AG09319 (cell line): ENCODE data around the gene PRR30.

ENCODE experiments used
- DNase-seq: peaks from one replicate; pipeline ENCODE4 v3.0.0-alpha.2; 2010; ENCODE audit warnings: low read depth; ENCODE audit errors: extremely low read depth
- TF ChIP-seq, protein P1 (sequence below): IDR thresholded peaks from 2 replicates; pipeline ENCODE4 v1.5.1; 2011; ENCODE audit warnings: low read depth, mild to moderate bottlenecking, inconsistent platforms, low read length, moderate library complexity

PRR30 gene

GRCh38 chr2:27145682-27146081 lies 6.5 kb upstream of the PRR30 start:
- DNase-seq = no peak
- TF ChIP-seq, protein P1, sequence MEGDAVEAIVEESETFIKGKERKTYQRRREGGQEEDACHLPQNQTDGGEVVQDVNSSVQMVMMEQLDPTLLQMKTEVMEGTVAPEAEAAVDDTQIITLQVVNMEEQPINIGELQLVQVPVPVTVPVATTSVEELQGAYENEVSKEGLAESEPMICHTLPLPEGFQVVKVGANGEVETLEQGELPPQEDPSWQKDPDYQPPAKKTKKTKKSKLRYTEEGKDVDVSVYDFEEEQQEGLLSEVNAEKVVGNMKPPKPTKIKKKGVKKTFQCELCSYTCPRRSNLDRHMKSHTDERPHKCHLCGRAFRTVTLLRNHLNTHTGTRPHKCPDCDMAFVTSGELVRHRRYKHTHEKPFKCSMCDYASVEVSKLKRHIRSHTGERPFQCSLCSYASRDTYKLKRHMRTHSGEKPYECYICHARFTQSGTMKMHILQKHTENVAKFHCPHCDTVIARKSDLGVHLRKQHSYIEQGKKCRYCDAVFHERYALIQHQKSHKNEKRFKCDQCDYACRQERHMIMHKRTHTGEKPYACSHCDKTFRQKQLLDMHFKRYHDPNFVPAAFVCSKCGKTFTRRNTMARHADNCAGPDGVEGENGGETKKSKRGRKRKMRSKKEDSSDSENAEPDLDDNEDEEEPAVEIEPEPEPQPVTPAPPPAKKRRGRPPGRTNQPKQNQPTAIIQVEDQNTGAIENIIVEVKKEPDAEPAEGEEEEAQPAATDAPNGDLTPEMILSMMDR = no peak

DNA sequence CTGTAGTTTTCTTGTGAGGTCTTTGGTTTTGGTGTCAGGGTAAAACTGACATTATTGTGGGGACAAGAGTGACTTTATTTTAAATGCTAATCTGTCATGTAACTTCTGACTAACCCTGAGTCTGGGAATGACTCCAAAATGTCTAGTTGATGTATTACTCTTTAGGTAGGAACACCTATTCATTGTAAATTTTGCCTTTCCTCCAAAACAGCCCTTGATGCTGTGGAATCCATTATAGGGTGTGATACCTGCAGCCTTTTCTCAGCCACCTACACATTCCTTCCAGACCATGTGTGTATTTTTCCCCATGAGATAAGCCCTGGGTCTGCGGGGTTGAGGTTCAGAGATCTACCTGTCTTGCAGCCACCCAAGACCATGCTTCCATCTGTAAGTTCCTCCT lies 4.1 kb upstream of the PRR30 start:
- TF ChIP-seq, protein P1 = no peak
- no peak for DNase-seq

- no peak for DNase-seq
- TF ChIP-seq, protein P1 = no peak
Observed at GRCh38 chr2:27138111-27138510, 1.1 kb downstream of the PRR30 start.

DNA sequence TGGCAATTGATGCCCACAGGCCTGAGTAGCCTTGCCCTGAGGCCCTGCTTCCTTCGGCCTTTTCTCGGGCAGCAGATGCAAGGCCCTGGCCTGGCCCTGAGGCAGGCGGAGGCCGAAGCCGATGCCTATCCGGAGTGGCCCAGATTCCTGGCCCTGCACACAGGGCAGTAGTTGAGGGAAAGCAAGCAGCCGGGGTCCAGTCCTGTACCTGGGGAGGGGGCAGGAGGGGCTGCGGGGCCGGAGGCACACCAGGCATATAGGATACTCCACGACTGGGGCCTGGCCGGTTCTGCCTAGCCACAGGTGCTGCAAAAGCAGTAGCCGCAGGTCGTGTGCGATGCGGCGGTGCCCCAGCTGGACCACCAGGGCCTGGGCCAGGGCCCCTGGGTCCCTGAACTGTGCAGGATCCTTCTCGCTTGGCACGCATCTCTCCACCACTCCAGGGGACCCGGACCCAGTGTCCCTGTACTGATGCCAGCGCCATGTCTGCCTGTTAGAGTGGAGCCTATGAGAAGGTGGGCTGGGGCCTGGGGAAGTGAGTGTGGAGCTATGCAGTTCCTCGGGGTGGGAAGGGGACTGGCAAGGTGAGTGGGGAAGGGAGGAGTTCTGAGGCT lies 1.8 kb downstream of the PRR30 start:
- DNase-seq = no peak
- TF ChIP-seq, protein P1 = no peak

GRCh38 chr2:27136751-27137150 lies 2.5 kb downstream of the PRR30 start:
- no peak for DNase-seq
- TF ChIP-seq, protein P1 = no peak

- TF ChIP-seq, protein P1 = no peak
- no peak for DNase-seq
Observed at GRCh38 chr2:27135478-27135955, 3.7 kb downstream of the PRR30 start.

GRCh38 chr2:27134781-27135477 lies 4.3 kb downstream of the PRR30 start:
- TF ChIP-seq, protein P1 = no peak
- DNase-seq = no peak
